ENCODE data around the gene PHRF1.

DNA sequence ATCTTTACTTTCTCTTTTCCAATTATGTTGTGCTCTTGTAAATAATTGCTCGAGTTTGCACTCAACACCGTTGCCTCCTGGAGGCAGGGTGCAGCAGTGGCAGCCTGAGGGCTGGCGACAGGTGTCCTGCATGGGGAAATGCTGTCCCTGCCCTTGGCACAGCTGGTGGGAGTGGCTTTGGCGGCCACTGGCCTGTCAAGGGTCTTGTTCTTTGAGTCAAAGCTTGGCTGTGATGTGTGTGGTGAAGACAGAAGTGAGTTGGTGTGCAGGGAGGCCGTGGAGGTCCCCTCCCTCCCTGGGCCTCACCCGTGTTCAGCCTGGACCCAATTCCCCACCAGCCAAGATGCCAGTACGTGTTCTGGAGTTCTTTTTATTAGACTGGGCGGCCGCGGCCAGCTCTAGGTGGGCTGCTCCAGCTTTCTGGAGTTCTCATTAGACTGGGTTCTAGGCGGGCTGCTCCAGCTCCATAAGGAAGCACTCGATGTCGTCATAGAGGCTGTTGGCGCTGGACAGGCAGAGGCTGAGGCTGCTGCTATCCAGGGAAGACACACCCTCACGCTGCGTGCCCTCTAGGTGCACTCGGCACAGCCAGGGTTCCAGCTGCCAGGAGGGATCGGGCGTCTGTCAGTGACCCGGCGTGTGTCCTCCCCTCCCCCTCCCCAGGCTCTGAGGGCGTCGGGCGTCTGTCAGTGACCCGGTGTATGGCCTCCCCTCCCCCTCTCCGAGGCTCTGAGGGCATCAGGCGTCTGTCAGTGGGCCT lies 36.1 kb downstream of the PHRF1 start:
- no peak for TF ChIP-seq POLR2A (IDR thresholded peaks at IDR 0.05)
- TF ChIP-seq, protein P1, sequence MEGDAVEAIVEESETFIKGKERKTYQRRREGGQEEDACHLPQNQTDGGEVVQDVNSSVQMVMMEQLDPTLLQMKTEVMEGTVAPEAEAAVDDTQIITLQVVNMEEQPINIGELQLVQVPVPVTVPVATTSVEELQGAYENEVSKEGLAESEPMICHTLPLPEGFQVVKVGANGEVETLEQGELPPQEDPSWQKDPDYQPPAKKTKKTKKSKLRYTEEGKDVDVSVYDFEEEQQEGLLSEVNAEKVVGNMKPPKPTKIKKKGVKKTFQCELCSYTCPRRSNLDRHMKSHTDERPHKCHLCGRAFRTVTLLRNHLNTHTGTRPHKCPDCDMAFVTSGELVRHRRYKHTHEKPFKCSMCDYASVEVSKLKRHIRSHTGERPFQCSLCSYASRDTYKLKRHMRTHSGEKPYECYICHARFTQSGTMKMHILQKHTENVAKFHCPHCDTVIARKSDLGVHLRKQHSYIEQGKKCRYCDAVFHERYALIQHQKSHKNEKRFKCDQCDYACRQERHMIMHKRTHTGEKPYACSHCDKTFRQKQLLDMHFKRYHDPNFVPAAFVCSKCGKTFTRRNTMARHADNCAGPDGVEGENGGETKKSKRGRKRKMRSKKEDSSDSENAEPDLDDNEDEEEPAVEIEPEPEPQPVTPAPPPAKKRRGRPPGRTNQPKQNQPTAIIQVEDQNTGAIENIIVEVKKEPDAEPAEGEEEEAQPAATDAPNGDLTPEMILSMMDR (IDR thresholded peaks at IDR 0.05), result no peak
